Activated T-cell treated with anti-CD3 and anti-CD28 coated beads, Interleukin-2, amount 50 U/mL, for 1 hour (primary cell): ENCODE measurements around the gene PRAMEF7.
"Not testable (repeated sequence)": the region's sequence is repeated elsewhere in the genome, so short reads cannot be mapped to it uniquely, and the experiment has no call there.

Experiments used
- DNase-seq: peaks from one replicate; pipeline ENCODE4 v3.0.0-alpha.2; 2020

The PRAMEF7 gene

DNA sequence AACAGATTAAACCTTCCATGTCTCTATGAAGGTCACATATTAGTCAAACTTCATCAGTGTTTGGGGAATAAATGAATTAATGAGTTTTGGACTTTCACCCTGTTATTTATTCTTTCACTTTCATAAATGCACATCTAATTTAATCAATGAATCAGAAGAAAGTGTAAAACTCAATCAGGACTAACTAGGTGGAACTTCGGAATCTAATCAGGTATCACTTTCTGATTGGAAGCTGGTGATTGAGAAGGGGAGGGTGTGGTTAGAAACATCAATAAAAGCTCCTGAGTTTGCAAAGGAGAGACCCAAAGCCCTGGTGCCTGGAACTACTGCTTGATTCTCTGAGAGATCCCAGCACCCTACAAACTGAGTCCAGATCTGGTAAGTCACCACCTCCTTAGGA is at the start of gene PRAMEF7:
TSS of gene PRAMEF7 (plus strand) at position 301 of the 400 bp plus-strand sequence. CDS start 1,083 bp downstream, outside the sequence.
- DNase-seq, result not testable (repeated sequence)

DNA sequence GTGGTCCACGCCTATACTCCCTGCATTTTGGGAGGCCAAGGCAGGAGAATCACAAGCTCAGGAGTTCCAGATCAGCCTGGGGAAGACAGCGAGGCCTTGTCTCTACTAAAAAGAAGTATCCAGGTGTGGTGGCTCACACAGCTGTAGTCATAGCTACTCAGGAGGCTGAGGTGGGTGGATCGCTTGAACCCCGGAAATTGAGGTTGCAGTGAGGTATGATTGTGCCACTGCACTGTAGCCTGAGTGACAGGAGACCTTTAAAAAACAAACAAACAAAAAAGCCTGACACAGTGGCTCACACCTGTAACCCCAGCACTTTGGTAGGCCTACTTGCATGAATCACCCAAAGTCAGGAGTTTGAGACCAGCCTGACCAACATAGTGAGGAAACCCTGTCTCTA is 38.0 kb upstream of the PRAMEF7 start:
- DNase-seq, result not testable (repeated sequence)

DNA sequence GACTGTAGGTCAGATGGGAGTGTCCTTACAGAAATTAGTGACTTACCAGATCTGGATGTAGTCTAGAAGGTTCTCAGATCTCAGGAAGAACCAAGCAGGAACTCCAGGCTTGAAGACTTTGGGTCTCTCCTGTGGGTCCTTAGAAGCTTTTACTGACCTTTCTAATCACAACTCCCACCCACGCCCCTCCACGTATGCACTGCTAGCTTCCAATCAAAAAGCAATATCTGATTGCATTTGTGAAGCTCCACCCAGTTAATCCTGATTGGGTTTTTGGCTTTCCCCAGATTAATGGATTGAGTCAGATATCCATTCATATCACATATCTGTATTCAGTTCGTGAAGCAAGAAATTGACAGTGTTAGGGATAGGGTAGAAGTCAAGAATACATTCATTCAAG is 30.3 kb upstream of the PRAMEF7 start, which contains the start of gene PRAMEF4:
TSS of gene PRAMEF4 (minus strand) at position 101 of the 400 bp plus-strand sequence. CDS start 2,807 bp downstream, outside the sequence.
- DNase-seq, result not testable (repeated sequence)

DNA sequence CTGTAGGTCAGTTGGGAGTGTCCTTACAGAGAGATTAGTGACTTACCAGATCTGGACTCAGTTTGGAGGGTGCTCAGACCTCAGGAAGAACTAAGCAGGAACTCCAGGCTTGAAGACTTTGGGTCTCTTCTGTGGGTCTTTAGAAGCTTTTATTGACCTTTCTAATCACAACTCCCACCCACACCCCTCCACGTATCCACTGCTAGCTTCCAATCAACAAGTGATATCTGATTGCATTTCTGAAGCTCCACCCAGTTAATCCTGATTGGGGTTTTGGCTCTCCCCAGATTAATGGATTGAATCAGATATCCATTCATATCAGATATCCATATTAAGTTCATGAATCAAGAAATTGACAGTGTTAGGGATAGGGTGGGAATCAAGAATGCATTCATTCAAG is 18.2 kb upstream of the PRAMEF7 start, which contains the start of gene PRAMEF10:
TSS of gene PRAMEF10 (minus strand) at position 101 of the 400 bp plus-strand sequence. CDS start 2,423 bp downstream, outside the sequence.
- not testable (repeated sequence) for DNase-seq

DNA sequence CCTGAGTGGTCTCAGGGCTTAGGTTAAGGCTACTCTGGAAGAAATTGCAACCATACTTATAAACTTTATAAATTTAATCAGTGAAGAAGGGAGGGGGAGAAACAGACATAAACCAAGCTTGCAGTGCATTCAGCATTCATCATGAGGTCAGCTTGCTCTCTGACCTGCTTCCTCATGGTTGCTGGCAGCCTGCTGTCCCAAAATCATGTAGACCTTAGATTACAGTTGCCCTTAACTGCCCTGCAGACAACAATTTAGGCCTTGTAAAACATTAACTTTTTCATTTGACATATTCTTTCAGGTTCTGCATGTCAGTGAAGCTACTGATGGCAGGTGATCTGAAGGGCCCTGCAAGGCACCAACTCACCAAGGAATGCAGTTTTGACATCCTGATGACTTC is 17.2 kb upstream of the PRAMEF7 start:
- DNase-seq, result not testable (repeated sequence)

DNA sequence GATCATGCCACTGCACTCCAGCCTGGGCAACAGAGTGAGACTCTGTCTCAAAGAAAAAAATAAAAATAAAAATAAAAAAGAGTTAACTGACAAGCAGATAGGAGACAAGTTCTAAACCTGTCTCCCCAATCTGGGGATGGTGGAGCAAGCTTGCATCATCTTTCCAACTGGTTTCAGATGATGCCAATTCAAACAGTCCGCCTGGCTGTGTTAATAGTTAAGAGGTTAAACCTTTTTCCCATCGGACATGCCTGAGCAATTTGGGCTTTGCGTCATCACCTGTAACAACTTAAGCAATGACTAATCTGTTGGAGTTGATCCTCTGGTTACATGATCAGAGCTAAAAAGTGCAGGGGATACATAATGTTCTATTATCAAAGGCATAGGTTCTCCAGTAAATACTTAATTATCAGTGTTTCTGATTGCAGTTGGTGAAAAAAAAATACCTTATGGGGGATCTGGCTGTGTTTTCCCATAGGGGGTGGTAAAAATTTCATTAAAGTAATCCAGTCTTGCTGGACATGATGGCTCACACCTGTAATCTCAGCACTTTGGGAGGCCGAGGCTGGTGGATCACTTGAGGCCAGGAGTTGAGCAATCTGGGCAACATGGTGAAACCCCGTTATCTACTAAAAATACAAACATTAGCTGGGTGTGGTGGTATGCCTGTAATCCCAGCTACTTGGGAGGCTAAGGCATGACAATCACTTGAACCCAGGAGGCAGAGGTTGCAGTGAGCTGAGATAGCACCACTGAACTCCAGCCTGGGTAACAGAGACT is 12.4 kb upstream of the PRAMEF7 start:
- DNase-seq, result not testable (repeated sequence)

DNA sequence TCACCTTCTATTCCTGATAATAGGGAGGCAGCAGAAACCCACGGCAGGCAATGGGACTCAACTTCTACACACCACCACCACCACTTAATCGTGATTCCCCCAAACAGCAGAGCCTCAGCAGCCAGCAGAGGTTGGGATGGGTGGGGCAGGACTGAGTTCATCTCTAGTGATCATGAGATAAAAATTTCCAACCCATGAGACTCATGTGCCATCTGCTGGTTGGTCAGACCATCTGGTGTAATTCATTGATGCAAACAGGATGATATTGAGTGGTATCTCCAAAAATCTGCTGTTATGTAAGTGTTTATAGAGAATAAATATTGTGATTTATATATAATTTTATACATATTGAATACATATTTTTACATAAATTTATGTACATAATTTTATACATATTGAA is 5.3 kb downstream of the PRAMEF7 start:
- DNase-seq, result not testable (repeated sequence)

DNA sequence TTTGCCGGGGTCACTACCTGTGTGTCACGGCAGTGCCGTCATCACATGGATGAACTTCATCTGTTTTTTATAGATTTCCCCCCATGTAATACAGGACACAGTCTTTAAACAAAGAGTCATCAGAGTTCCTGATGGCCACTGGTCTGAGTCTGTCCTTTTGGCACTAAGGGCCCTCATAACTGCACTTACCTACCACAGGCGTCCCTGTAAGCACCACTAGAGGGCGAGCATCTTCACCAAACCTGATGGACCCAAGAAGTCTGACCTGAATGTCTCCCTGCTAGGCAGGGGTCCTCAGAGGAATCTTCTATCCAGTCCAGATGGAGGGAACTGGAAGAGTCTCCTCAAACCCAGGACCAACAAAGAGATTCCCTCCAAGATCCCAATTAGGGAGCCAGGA is 8.0 kb downstream of the PRAMEF7 start:
- DNase-seq, result not testable (repeated sequence)

DNA sequence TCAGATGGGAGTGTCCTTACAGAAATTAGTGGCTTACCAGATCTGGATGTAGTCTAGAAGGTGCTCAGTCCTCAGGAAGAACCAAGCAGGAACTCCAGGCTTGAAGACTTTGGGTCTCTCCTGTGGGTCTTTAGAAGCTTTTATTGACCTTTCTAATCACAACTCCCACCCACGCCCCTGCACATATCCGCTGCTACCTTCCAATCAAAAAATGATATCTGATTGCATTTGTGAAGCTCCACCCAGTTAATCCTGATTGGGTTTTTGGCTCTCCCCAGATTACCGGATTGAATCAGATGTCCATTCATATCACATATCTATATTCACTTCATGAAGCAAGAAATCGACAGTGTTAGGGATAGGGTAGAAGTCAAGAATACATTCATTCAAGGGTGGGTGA is 31.1 kb downstream of the PRAMEF7 start, which contains the start of gene PRAMEF6:
TSS of gene PRAMEF6 (minus strand) at position 101 of the 400 bp plus-strand sequence. CDS start 5,062 bp downstream, outside the sequence.
- DNase-seq, result not testable (repeated sequence)
